Measurements from ENCODE around the gene DNAJC17. TPM values are rescaled to one million over a fixed set of nuclear protein-coding genes. Genes with fewer than 3 reads are reported as not detected.

The DNAJC17 gene
- total RNA-seq, 1 experiment from 2014 or later, result 36.1 TPM

DNA sequence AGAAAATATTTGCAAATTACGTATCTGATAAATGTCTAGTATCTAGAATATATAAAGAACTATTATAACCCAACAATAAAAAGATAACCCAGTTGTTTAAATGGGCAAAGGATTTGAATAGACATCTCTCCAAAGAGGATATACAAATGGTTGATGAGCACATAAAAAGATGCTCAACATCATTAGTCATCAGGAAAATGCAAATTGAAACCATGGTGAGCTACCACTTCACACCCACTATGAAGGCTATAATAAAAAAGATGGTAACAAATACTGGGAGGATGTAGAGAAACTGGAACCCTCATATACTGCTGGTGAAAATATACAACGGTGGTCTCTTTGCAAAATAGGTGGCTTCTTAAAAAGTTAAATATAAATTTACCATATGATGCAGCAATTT is 84.3 kb downstream of the DNAJC17 start:
- CTCF ChIA-PET, result interaction anchor here (0.7 kb wide), 1 partner anchor 34 kb away, joined by 3 read pairs; no protein-coding TSS in a partner anchor

More for the DNA sequence above, 84.3 kb downstream of the DNAJC17 start:
- H3K27ac ChIP-seq (ENCODE audit: low read depth, low read length), result no peak overlapping the region
- RAD21 ChIA-PET (ENCODE audit: low non-redundant PET in 1 of 2, low total read pairs in 2 of 2, uncharacterized antibody in 2 of 2, unreplicated experiment in 2 of 2), result no interaction called here
- BruUV-seq (replicated peaks), result no TSS peak
- ATAC-seq (no peak), DNase-seq (ENCODE audit: low read depth, low spot score) (no peak)
- no peak overlapping the region for H3K9ac ChIP-seq (ENCODE audit: low read length)
- H3K9me2 ChIP-seq (ENCODE audit: insufficient read depth), result no peaks in the 10 kb centered on the region
- TF ChIP-seq, protein P1, sequence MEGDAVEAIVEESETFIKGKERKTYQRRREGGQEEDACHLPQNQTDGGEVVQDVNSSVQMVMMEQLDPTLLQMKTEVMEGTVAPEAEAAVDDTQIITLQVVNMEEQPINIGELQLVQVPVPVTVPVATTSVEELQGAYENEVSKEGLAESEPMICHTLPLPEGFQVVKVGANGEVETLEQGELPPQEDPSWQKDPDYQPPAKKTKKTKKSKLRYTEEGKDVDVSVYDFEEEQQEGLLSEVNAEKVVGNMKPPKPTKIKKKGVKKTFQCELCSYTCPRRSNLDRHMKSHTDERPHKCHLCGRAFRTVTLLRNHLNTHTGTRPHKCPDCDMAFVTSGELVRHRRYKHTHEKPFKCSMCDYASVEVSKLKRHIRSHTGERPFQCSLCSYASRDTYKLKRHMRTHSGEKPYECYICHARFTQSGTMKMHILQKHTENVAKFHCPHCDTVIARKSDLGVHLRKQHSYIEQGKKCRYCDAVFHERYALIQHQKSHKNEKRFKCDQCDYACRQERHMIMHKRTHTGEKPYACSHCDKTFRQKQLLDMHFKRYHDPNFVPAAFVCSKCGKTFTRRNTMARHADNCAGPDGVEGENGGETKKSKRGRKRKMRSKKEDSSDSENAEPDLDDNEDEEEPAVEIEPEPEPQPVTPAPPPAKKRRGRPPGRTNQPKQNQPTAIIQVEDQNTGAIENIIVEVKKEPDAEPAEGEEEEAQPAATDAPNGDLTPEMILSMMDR (IDR thresholded peaks at IDR 0.05 in 2 of 3, conservative IDR thresholded peaks at IDR 0.05 in 1 of 3; ENCODE audit: borderline replicate concordance in 1 of 3, insufficient read depth in 1 of 3, low read depth in 2 of 3, low read length in 2 of 3), result no peak
- TF ChIP-seq YY1 (IDR thresholded peaks at IDR 0.05; ENCODE audit: extremely low read depth, insufficient replicate concordance, low read depth, low read length) (no peak), POLR2AphosphoS5 (IDR thresholded peaks at IDR 0.05; ENCODE audit: low read depth, low read length) (no peak), FOSL1 (IDR thresholded peaks at IDR 0.05; ENCODE audit: low read depth) (no peak), RAD21 (IDR thresholded peaks at IDR 0.05; ENCODE audit: low read depth) (no peak), POLR2A (IDR thresholded peaks at IDR 0.05; ENCODE audit: borderline replicate concordance, extremely low read depth, insufficient read depth, insufficient read length) (no peak), EZH2phosphoT487 (IDR thresholded peaks at IDR 0.05; ENCODE audit: borderline replicate concordance) (no peak), EZH2 (IDR thresholded peaks at IDR 0.05) (no peak), CEBPB (IDR thresholded peaks at IDR 0.05; ENCODE audit: low read depth) (no peak), CBX3 (IDR thresholded peaks at IDR 0.05; ENCODE audit: low read depth) (no peak)
- TF ChIP-seq, protein P2, sequence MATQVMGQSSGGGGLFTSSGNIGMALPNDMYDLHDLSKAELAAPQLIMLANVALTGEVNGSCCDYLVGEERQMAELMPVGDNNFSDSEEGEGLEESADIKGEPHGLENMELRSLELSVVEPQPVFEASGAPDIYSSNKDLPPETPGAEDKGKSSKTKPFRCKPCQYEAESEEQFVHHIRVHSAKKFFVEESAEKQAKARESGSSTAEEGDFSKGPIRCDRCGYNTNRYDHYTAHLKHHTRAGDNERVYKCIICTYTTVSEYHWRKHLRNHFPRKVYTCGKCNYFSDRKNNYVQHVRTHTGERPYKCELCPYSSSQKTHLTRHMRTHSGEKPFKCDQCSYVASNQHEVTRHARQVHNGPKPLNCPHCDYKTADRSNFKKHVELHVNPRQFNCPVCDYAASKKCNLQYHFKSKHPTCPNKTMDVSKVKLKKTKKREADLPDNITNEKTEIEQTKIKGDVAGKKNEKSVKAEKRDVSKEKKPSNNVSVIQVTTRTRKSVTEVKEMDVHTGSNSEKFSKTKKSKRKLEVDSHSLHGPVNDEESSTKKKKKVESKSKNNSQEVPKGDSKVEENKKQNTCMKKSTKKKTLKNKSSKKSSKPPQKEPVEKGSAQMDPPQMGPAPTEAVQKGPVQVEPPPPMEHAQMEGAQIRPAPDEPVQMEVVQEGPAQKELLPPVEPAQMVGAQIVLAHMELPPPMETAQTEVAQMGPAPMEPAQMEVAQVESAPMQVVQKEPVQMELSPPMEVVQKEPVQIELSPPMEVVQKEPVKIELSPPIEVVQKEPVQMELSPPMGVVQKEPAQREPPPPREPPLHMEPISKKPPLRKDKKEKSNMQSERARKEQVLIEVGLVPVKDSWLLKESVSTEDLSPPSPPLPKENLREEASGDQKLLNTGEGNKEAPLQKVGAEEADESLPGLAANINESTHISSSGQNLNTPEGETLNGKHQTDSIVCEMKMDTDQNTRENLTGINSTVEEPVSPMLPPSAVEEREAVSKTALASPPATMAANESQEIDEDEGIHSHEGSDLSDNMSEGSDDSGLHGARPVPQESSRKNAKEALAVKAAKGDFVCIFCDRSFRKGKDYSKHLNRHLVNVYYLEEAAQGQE (IDR thresholded peaks at IDR 0.05; ENCODE audit: low read depth), result no peak
- TF ChIP-seq, protein P3, sequence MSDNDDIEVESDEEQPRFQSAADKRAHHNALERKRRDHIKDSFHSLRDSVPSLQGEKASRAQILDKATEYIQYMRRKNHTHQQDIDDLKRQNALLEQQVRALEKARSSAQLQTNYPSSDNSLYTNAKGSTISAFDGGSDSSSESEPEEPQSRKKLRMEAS (IDR thresholded peaks at IDR 0.05), result no peak
- no peak overlapping the region for H2AFZ ChIP-seq (ENCODE audit: low read depth, low read length, poor library complexity, severe bottlenecking)
- no peaks in the 10 kb centered on the region for H3K27me3 ChIP-seq (ENCODE audit: insufficient read depth, low read length)
- intact Hi-C loops (cut with micrococcal nuclease), result no loop called here
- POLR2A ChIA-PET, result no interaction called here
- H4K20me1 ChIP-seq (ENCODE audit: insufficient read depth), result no peaks in the 10 kb centered on the region
- peaks cover 4 to 11% of the 10 kb centered on the region in 2 experiments; a peak in 3 of 4 replicates for H3K4me1 ChIP-seq (ENCODE audit: control insufficient read depth in 1 of 2, insufficient read depth in 2 of 2, low read length in 2 of 2)
- H3K79me2 ChIP-seq (ENCODE audit: insufficient read depth, low read length), result no peaks in the 10 kb centered on the region
- H3K4me2 ChIP-seq (ENCODE audit: low read length), result no peak overlapping the region
- H3K4me3 ChIP-seq (replicated peaks in 1 of 2; ENCODE audit: low read depth in 1 of 2, low read length in 2 of 2), result no peak overlapping the region
- H3K9me3 ChIP-seq (ENCODE audit: control insufficient read depth in 1 of 2, insufficient read depth in 1 of 2, low read depth in 1 of 2, low read length in 2 of 2), result no peaks in the 10 kb centered on the region
- H3K36me3 ChIP-seq (ENCODE audit: control insufficient read depth in 1 of 2, insufficient read depth in 2 of 2, low read length in 2 of 2), result peaks cover 8 to 24% of the 10 kb centered on the region in 2 experiments

Data from HCT116 (cell line).